Spleen (tissue), 11 donors: ENCODE measurements around the gene PAEP. TPM values are rescaled to one million over a fixed set of nuclear protein-coding genes. Genes with fewer than 3 reads are reported as not detected.
A peak's percentile ranks its signal among the peaks of the same experiment; 100 is the strongest.

Experiments
- DNase-seq: peaks from one replicate; pipeline ENCODE4 v3.0.0-alpha.2; 2020
- H3K27ac ChIP-seq, 8 donors: fragments of 200-600 bp; sonication (generic) in 7 of 8; 1 replicate in 4 of 8; 2 replicates in 4 of 8; pipeline versions ENCODE4 v1.5.0 to v1.8.0; 2016 to 2021; ENCODE audit warnings: inconsistent platforms in 4 of 8, mild to moderate bottlenecking in 4 of 8, moderate library complexity in 1 of 8
- H3K27me3 ChIP-seq, 7 donors: fragments of 200-600 bp; sonication (generic) in 6 of 7; replicated peaks in 1 of 7; 1 replicate in 4 of 7; 2 replicates in 3 of 7; pipeline versions ENCODE4 v1.5.0 to v1.8.0; 2016 to 2021; ENCODE audit warnings: inconsistent platforms in 3 of 7, mild to moderate bottlenecking in 1 of 7
- H3K36me3 ChIP-seq, 6 donors: fragments of 200-600 bp; sonication (generic) in 5 of 6; 1 replicate in 4 of 6; 2 replicates in 2 of 6; pipeline versions ENCODE4 v1.5.0 to v1.8.0; 2016 to 2021; ENCODE audit warnings: inconsistent platforms in 2 of 6
- H3K4me1 ChIP-seq, 6 donors: fragments of 200-600 bp; sonication (generic) in 5 of 6; 1 replicate in 3 of 6; 2 replicates in 3 of 6; pipeline versions ENCODE4 v1.5.0 to v1.8.0; 2016 to 2021; ENCODE audit warnings: inconsistent platforms in 3 of 6
- H3K4me3 ChIP-seq, 8 donors: fragments of 200-600 bp; sonication (generic) in 7 of 8; 1 replicate in 4 of 8; 2 replicates in 4 of 8; pipeline versions ENCODE4 v1.5.0 to v1.8.0; 2016 to 2021; ENCODE audit warnings: inconsistent platforms in 4 of 8, mild to moderate bottlenecking in 4 of 8, moderate library complexity in 2 of 8
- H3K9me3 ChIP-seq, 8 donors: fragments of 200-600 bp; sonication (generic) in 7 of 8; 1 replicate in 4 of 8; 2 replicates in 4 of 8; pipeline versions ENCODE4 v1.5.0 to v1.8.0; 2016 to 2021; ENCODE audit warnings: inconsistent platforms in 4 of 8
- POLR2A ChIP-seq, 3 donors: fragments of 450-650 bp; IDR thresholded peaks; one replicate each; pipeline ENCODE4 v1.5.1; 2017; ENCODE audit warnings: antibody characterized with exemption in 3 of 3, mild to moderate bottlenecking in 1 of 3
- POLR2AphosphoS5 ChIP-seq, 3 donors: sonication (generic); formaldehyde crosslinking; IDR thresholded peaks; one replicate each; pipeline ENCODE4 v1.5.1; 2017; ENCODE audit warnings: antibody characterized with exemption in 3 of 3
- WGBS, 5 donors: extraction: QIAGEN DNeasy Blood & Tissue Kit in 3 of 5; methylation state at CpG; one replicate each; pipeline versions ENCODE4 v1.1.5 to v1.1.7; 2013 to 2018; 5-methylcytosine and 5-hydroxymethylcytosine counted together
- intact Hi-C: fragments of 100-400 bp; cut with DNase I; formaldehyde crosslinking; loops from one replicate; pipeline ENCODE4 v1.15.0; 2023; ENCODE audit warnings: low total_unique reads
- polyA plus RNA-seq, 3 donors: library from polyadenylated mRNA; stranded (reverse); fragments of 200-250 nt; gene quantifications; one replicate each; pipeline ENCODE4 v1.2.1, GENCODE V29; 2013
- total RNA-seq, 7 donors: library from RNA; depleted of rRNA in 3 of 7; stranded (reverse); fragments of >200 nt in 3 of 7; fragmentation: NEBNext Ultra II Directional in 4 of 7; extraction: Animal tissue kit (Norgen Biotek cat#: 25700) in 4 of 7; gene quantifications; one replicate each; pipeline versions ENCODE4 v1.1.0 to v1.2.1, GENCODE V29; 2016 to 2021
- TF ChIP-seq, protein P1 (sequence below), 11 experiments: fragments of 200-600 bp in 7 of 11; fragments of 450-650 bp in 4 of 11; sonication (generic) in 4 of 11; IDR thresholded peaks in 8 of 11; conservative IDR thresholded peaks in 3 of 11; 1 replicate in 7 of 11; 2 replicates in 4 of 11; pipeline versions ENCODE4 v1.4.0 to v1.8.0; 2016 to 2021; ENCODE audit warnings: antibody characterized with exemption in 11 of 11, inconsistent platforms in 4 of 11, mild to moderate bottlenecking in 1 of 11
- donor health status: healthy with polysubstance abuse.
- donor health status: DM: no; HTN: no; CAD: no; lungs with moderate emphysema.
- donor health status: DM: no; HTN: no; CAD: no.
- donor health status: Bipolar disorder and iron deficiency.
- donor health status: healthy.
- donor health status: DM: no; HTN: no; CAD: no.
- donor health status: DM: yes; HTN: yes; CAD: no.

Gene PAEP
- total and polyA plus RNA-seq, 10 donors = not detected

DNA sequence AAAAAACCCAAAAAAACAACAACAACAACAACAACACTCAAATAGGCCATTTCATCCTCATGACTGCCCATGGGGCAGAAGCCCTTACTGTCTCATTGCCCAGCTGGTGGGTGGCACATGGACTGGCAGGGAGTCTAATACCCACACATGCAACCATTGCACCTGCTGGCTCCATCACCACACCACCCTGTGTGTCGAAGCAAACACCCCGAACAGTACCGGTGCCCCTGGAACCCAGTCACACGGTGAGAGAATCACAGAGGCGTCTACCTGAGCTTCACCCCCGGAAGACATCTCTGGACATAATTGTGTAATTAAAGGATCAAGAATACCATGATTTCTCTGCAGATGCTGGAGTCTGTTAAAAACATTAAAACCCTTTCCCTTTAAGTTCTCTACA is 6.5 kb downstream of the PAEP start:
- H3K4me3 ChIP-seq = no peak overlapping the region
- no peak overlapping the region for H3K27ac ChIP-seq
- H3K27me3 ChIP-seq = peaks cover 0 to 43% (median 8%) of the 10 kb centered on the region in 7 donors
- no peaks in the 10 kb centered on the region for H3K36me3 ChIP-seq
- peaks cover 0 to 12% (median 5%) of the 10 kb centered on the region in 8 donors for H3K9me3 ChIP-seq
- H3K4me1 ChIP-seq = no peaks in the 10 kb centered on the region
- peak; percentile 32 for DNase-seq
- WGBS, 5 donors = 87 to 95% (median 93%) methylated on average over 6 of the region's 6 CpGs
- TF ChIP-seq, protein P1, sequence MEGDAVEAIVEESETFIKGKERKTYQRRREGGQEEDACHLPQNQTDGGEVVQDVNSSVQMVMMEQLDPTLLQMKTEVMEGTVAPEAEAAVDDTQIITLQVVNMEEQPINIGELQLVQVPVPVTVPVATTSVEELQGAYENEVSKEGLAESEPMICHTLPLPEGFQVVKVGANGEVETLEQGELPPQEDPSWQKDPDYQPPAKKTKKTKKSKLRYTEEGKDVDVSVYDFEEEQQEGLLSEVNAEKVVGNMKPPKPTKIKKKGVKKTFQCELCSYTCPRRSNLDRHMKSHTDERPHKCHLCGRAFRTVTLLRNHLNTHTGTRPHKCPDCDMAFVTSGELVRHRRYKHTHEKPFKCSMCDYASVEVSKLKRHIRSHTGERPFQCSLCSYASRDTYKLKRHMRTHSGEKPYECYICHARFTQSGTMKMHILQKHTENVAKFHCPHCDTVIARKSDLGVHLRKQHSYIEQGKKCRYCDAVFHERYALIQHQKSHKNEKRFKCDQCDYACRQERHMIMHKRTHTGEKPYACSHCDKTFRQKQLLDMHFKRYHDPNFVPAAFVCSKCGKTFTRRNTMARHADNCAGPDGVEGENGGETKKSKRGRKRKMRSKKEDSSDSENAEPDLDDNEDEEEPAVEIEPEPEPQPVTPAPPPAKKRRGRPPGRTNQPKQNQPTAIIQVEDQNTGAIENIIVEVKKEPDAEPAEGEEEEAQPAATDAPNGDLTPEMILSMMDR (IDR thresholded peaks at IDR 0.05 in 8 of 11, conservative IDR thresholded peaks at IDR 0.05 in 3 of 11) = no peak
- TF ChIP-seq POLR2A (IDR thresholded peaks at IDR 0.05) = no peak
- TF ChIP-seq POLR2AphosphoS5 (IDR thresholded peaks at IDR 0.05) = no peak
- intact Hi-C loops = no loop called here

DNA sequence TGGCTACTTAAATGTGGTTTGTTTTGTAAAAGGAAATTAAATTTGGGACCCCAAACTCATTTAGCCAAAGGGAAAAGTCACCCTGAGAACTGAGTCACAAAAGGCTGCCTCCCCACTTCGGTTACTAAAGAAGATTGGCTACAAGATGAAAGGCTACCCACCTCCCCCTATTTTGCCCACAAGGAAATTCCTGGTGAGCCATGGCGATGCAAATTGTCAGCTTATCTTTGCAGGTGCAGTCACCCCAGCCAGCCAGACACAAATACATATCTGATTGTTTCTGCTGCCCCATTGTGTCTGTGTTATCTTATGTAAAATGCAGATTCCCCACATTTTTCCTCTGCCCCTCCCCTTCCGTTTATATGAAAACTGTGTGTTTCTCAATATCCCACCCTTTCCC is 8.9 kb downstream of the PAEP start:
- Histone ChIP-seq H3K4me3 (no peak overlapping the region), H3K4me1 (no peaks in the 10 kb centered on the region), H3K27ac (no peak overlapping the region), H3K27me3 (peaks cover 0 to 41% (median 3%) of the 10 kb centered on the region in 7 donors), H3K36me3 (no peaks in the 10 kb centered on the region), H3K9me3 (peaks cover 0 to 12% (median 5%) of the 10 kb centered on the region in 8 donors)
- intact Hi-C loops = no loop called here
- TF ChIP-seq POLR2A (IDR thresholded peaks at IDR 0.05) (no peak), POLR2AphosphoS5 (IDR thresholded peaks at IDR 0.05) (no peak)
- TF ChIP-seq, protein P1 (IDR thresholded peaks at IDR 0.05 in 8 of 11, conservative IDR thresholded peaks at IDR 0.05 in 3 of 11) = no peak
- WGBS, 5 donors = 34 to 63% (median 48%) methylated on average over 3 of the region's 3 CpGs
- no peak for DNase-seq

DNA sequence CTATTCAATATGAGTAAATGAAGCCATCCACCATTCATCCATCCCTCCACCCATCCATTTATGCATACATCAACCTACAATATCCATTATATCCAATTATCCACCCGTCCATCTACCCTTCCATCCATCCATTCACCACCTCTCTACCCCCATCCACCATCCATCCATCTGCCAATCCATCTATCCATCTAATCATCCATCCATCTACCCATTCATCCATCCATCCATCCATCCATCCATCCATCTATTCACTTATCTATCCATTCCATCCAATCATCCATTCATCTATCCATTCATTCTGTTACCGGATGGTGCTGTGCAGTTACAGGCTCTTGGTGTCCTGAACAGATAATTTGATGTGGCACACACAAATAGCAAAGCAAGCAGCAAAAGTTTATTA is 10.7 kb downstream of the PAEP start:
- Histone ChIP-seq H3K27me3 (peaks cover 0 to 38% (median 0%) of the 10 kb centered on the region in 7 donors), H3K9me3 (peaks cover 0 to 12% (median 5%) of the 10 kb centered on the region in 8 donors), H3K4me1 (no peaks in the 10 kb centered on the region), H3K36me3 (no peaks in the 10 kb centered on the region), H3K27ac (no peak overlapping the region), H3K4me3 (no peak overlapping the region)
- intact Hi-C loops = no loop called here
- WGBS, 5 donors = 79 to 91% (median 84%) methylated on average over 2 of the region's 2 CpGs
- TF ChIP-seq POLR2A (IDR thresholded peaks at IDR 0.05) = no peak
- TF ChIP-seq, protein P1 (IDR thresholded peaks at IDR 0.05 in 8 of 11, conservative IDR thresholded peaks at IDR 0.05 in 3 of 11) = no peak
- no peak for TF ChIP-seq POLR2AphosphoS5 (IDR thresholded peaks at IDR 0.05)
- DNase-seq = no peak

DNA sequence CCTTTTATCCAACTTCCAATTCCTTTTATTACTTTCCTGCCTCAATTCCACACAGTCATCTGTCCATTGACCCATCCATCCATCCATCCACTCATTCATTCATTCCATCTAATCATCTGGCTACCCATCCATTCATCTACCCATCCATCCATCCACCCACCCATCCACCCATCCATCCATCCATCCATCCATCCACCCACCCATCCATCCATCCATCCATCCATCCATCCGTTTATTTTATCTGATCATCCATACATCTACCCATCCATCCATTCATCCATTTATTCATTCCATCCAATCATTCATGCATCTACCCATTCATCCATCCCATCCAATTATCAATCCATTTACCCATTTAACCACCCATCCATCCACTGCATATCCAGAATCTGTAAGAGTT is 11.6 kb downstream of the PAEP start:
- no peak for DNase-seq
- TF ChIP-seq POLR2A (IDR thresholded peaks at IDR 0.05) (no peak), POLR2AphosphoS5 (IDR thresholded peaks at IDR 0.05) (no peak)
- TF ChIP-seq, protein P1 (IDR thresholded peaks at IDR 0.05 in 8 of 11, conservative IDR thresholded peaks at IDR 0.05 in 3 of 11) = no peak
- Histone ChIP-seq H3K4me1 (no peaks in the 10 kb centered on the region), H3K27me3 (peaks cover 0 to 33% (median 0%) of the 10 kb centered on the region in 7 donors), H3K4me3 (no peak overlapping the region), H3K36me3 (no peaks in the 10 kb centered on the region), H3K9me3 (peaks cover 0 to 12% (median 5%) of the 10 kb centered on the region in 8 donors), H3K27ac (no peak overlapping the region)
- WGBS, 5 donors = 74 to 95% (median 88%) methylated on average over 1 of the region's 1 CpG
- intact Hi-C loops = no loop called here
